ENCODE data around the gene DCDC2C.

The DCDC2C gene

GRCh38 chr2:3679616-3680393, 23.6 kb upstream of the DCDC2C start (continued):
- no peak for TF ChIP-seq ZEB2 (tag by site-specific recombination; IDR thresholded peaks at IDR 0.05)

DNA sequence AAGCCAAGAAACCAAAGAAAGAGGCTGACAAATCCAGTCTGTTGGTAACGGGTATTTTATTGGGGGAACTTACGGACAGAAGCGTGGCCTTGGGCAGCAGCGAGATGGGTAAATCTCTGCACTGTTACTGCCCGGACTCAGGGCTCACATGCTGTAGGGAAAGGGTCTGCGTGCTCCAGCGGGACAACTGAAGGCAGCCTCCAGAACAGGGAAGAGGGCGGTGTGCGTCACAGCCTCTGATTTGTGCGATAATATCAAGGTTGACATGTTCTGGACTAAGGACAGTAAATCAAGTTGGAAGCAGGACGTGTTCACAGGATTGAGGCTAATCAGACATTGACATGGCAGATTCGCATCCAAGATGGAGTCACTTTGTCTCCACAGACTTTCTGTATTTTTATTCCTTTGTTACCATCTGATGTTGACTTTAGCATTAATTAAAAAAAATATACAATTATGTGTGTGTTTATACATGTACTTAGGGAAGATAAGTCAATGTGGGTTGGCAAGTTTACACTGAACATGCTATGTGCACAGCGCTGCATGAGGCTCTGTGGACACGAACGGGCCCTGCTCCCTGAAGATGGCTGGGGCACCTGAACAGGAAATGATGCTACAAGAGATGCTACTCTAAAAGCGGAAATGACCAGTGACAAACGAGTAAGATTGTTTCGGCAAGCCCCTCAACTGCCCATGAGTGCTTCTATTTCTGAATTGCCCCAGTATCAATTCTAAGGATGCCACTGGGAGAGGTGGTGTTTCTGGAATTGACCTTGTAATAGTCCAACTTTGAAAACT, 22.6 kb upstream of the DCDC2C start:
- Histone ChIP-seq H3K4me3 (ENCODE audit: low read depth, low read length) (no peak overlapping the region), H3K27ac (ENCODE audit: extremely low read depth, low read depth, low read length) (no peak overlapping the region), H3K4me1 (ENCODE audit: control insufficient read depth, insufficient read depth, low read length) (no peaks in the 10 kb centered on the region), H3K9me3 (ENCODE audit: control insufficient read depth, insufficient read depth, low read depth, low read length) (no peaks in the 10 kb centered on the region), H3K36me3 (ENCODE audit: control insufficient read depth in 2 of 2, insufficient read depth in 1 of 2, low read length in 2 of 2) (no peaks in the 10 kb centered on the region)
- CTCF ChIA-PET = interaction anchor here (0.6 kb wide), 1 partner anchor 43 kb away, joined by 3 read pairs; no protein-coding TSS in a partner anchor
- TF ChIP-seq OVOL3 (tag by site-specific recombination; IDR thresholded peaks at IDR 0.05) = no peak
- POLR2A ChIA-PET = no interaction called here

DNA sequence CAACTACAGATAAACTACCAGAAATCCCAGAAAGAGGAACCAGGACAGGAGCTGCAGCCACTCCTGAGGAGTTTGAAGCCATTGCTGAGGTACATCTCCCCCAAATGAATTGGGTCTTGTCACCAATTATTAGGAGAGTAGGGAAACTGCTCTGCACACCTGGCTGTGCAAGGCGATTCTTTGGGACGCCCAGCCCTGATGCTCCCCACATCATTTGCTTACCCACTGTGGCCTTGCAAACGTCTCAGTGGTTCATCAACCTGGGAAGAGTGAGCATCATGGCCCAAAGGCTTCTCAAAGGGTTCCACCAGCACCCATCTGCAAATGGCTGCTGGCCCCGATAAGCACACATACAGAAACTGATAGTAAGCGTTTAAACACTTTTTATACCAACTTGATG, 21.8 kb upstream of the DCDC2C start:
- no peak overlapping the region for H3K4me3 ChIP-seq (ENCODE audit: low read depth, low read length)
- CTCF ChIA-PET = no interaction called here
- H3K4me1 ChIP-seq (ENCODE audit: control insufficient read depth, insufficient read depth, low read length) = no peaks in the 10 kb centered on the region
- H3K36me3 ChIP-seq (ENCODE audit: control insufficient read depth in 2 of 2, insufficient read depth in 1 of 2, low read length in 2 of 2) = no peaks in the 10 kb centered on the region
- POLR2A ChIA-PET = no interaction called here
- TF ChIP-seq SP3 (tag by site-specific recombination; IDR thresholded peaks at IDR 0.05) = no peak
- H3K27ac ChIP-seq (ENCODE audit: extremely low read depth, low read depth, low read length) = no peak overlapping the region
- H3K9me3 ChIP-seq (ENCODE audit: control insufficient read depth, insufficient read depth, low read depth, low read length) = no peaks in the 10 kb centered on the region

GRCh38 chr2:3682811-3683210, 20.6 kb upstream of the DCDC2C start:
- CTCF ChIA-PET = interaction anchor here (0.7 kb wide), 1 partner anchor 27 kb away, joined by 3 read pairs; no protein-coding TSS in a partner anchor
- TF ChIP-seq ZNF274 (IDR thresholded peaks at IDR 0.05; ENCODE audit: low read length) (no peak), ZNF274 (tag by site-specific recombination; IDR thresholded peaks at IDR 0.05; ENCODE audit: borderline replicate concordance) (no peak), KLF17 (tag by site-specific recombination; IDR thresholded peaks at IDR 0.05) (no peak), GLIS2 (tag by site-specific recombination; IDR thresholded peaks at IDR 0.05) (no peak), KLF8 (tag by site-specific recombination; IDR thresholded peaks at IDR 0.05) (no peak), ZNF132 (tag by site-specific recombination; IDR thresholded peaks at IDR 0.05; ENCODE audit: borderline replicate concordance) (no peak), ZNF529 (tag by site-specific recombination; IDR thresholded peaks at IDR 0.05; ENCODE audit: insufficient replicate concordance) (no peak), TCF7L2 (IDR thresholded peaks at IDR 0.05; ENCODE audit: borderline replicate concordance, low read depth, low read length) (no peak)
- H3K36me3 ChIP-seq (ENCODE audit: control insufficient read depth in 2 of 2, insufficient read depth in 1 of 2, low read length in 2 of 2) = no peaks in the 10 kb centered on the region
- H3K27ac ChIP-seq (ENCODE audit: extremely low read depth, low read depth, low read length) = no peak overlapping the region
- POLR2A ChIA-PET = no interaction called here
- H3K9me3 ChIP-seq (ENCODE audit: control insufficient read depth, insufficient read depth, low read depth, low read length) = no peaks in the 10 kb centered on the region
- no peak overlapping the region for H3K4me3 ChIP-seq (ENCODE audit: low read depth, low read length)
- H3K4me1 ChIP-seq (ENCODE audit: control insufficient read depth, insufficient read depth, low read length) = no peaks in the 10 kb centered on the region

DNA sequence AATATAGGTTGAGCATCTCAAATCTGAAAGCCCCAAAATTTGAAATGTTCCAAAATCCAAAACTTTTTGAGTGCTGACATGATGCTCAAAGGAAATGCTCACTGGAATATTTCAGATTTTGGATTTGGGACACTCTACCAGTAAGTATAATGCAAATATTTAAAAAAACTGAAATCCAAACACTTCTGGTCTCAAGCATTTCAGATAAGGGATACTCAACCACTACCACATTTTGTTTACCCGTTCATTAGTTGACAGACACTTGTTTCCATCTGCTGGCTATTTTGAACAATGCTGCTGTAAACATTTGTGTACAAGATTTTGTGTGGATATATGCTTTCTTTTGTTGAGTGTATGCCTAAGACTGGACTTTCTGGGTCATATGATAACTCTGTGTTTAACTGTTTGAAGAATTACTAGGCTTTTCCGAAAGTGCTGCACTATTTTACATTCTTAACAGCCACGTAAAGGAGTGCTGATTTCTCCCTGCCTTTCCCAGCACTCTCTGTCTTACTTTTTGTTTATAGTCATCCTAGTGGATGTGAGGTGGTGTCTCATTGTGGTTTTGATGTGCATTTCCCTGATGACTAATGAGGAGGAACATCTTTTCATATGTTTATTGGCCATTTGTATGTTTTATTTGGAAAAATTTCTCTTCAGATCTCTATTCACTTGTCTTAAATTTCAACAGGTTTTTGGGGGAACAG, 19.5 kb upstream of the DCDC2C start:
- no peaks in the 10 kb centered on the region for H3K4me1 ChIP-seq (ENCODE audit: control insufficient read depth, insufficient read depth, low read length)
- H3K27ac ChIP-seq (ENCODE audit: extremely low read depth, low read depth, low read length) = no peak overlapping the region
- CTCF ChIA-PET = no interaction called here
- H3K36me3 ChIP-seq (ENCODE audit: control insufficient read depth in 2 of 2, insufficient read depth in 1 of 2, low read length in 2 of 2) = no peaks in the 10 kb centered on the region
- TF ChIP-seq HOXD13 (CRISPR knock-in tag; IDR thresholded peaks at IDR 0.05; ENCODE audit: borderline replicate concordance) (no peak), SCRT1 (tag by site-specific recombination; IDR thresholded peaks at IDR 0.05; ENCODE audit: borderline replicate concordance) (0 out of 2 replicates have a peak, but pooled peaks have one; percentile 24), SCRT2 (tag by site-specific recombination; IDR thresholded peaks at IDR 0.05) (0 out of 2 replicates have a peak, but pooled peaks have one; percentile 44), ZNF112 (tag by site-specific recombination; IDR thresholded peaks at IDR 0.05) (no peak)
- no peak overlapping the region for H3K4me3 ChIP-seq (ENCODE audit: low read depth, low read length)
- POLR2A ChIA-PET = no interaction called here
- H3K9me3 ChIP-seq (ENCODE audit: control insufficient read depth, insufficient read depth, low read depth, low read length) = no peaks in the 10 kb centered on the region

Measured in HEK293 (cell line).